HG03521 (cell line): ENCODE measurements around the gene EMC1.
"Not testable (repeated sequence)": the region's sequence is repeated elsewhere in the genome, so short reads cannot be mapped to it uniquely, and the experiment has no call there.

Source experiments
- ATAC-seq: cut with Tn5 transposase; IDR thresholded peaks from one replicate; pipeline ENCODE4 v1.9.1; 2021; ENCODE audit warnings: mild to moderate bottlenecking, moderate library complexity; ENCODE audit not compliant: unreplicated experiment

EMC1 gene

DNA sequence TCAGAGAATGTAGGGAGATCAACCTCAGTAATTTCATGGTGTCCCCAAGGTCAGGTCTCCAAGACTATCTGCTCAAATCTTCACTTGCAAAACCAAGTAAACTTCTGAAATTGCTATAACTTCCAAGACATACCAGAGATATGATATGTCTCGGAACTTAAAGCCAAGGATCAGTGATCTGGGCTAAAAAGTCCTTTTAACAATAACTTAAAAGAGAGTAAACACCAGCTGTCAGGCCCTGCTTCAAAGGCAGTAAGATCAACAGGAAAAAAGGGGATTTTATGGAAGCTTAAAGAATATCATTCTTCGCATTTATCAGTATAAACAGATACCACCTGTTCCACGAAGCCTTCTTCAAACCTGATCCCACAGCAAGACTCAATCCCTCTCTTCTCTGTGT is 55.0 kb downstream of the EMC1 start:
- ATAC-seq, result no peak

DNA sequence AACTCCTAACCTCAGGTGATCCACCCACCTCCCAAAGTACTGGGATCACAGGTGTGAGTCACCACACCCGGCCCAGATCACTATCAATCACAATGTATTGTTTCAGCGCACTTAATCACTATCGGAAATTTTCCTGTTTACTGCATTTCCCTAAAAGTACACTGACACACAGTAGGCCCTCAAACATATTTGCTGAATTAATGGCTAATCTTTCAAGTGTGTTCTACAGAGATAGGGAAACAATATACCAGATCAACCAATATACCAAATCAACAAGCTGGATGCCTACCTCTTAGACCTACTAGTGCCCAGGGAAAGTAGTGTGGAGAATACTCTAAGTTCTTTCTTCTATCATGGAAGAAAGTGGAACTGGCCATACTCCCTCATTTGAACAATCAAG is 58.3 kb downstream of the EMC1 start:
- ATAC-seq, result no peak

DNA sequence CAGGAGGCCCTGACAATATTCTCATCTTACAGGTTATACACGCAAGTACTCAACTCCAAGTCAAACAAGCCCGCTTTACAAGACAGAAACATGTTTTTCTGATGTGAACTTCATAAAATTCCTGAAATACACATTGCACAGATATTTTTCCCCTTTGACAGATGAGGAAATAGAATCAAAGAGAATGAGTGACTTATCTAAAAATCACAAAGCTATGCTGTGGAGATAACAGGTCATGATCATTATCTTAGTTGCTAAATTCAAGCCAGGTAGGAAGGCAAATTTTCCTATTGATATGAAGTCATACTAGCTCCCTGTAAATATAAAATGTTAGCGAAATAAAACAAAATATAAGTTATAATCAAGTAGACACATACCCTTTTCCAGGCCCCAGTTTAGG is 59.5 kb downstream of the EMC1 start:
- no peak for ATAC-seq

DNA sequence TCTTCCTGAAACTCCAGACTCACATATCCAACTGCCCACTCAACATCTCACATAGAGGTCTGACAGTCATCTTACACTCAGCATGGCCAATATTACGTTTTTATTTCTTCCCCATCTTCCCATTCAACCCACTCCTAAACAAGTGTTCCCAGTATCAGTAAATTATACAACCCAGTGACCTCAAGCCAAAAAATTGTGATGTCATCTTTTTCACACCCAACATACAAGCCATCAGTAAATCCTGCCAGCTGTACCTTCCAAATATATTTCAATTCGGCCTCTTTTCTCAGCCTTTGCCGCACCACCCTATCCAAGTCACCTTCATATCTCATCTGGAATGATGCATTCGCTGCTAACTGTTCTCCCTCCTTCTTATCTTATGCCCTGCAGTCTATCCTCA is 60.9 kb downstream of the EMC1 start:
- no peak for ATAC-seq

DNA sequence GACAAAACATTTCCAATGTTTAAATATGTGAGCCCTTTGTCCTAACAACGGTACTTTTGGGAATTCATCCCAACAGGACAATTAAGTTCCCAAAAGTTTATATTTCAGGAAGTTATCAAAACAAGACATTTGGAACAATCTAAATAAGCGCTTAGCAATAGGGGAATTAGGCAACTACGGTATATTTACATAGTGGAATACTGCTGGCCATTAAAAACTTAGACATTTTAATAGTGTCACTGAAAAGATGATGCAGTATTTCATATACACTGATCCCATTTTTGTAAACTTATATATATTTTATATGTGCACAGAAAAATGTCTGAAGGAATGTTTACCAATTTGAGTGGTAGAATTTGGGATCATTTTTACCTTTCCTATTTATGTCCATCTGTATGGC is 62.1 kb downstream of the EMC1 start:
- no peak for ATAC-seq

DNA sequence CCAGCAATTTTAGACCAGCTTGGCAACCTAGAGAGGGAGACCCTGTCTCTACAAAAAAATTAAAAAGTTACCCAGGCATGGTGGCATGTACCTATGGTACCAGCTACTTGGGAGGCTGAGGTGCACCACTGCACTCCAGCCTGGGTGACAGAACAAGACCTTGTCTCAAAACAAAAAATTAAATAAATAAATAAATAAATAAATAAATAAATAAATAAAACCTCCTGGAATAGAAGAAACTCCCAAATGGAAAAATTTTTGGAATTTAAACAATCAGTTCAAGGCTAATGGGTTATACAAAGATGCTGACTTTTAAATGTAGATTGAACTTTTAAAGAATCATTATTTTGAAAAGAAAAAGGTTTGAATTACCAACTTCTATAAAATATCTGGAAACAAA is 63.5 kb downstream of the EMC1 start:
- ATAC-seq, result no peak

DNA sequence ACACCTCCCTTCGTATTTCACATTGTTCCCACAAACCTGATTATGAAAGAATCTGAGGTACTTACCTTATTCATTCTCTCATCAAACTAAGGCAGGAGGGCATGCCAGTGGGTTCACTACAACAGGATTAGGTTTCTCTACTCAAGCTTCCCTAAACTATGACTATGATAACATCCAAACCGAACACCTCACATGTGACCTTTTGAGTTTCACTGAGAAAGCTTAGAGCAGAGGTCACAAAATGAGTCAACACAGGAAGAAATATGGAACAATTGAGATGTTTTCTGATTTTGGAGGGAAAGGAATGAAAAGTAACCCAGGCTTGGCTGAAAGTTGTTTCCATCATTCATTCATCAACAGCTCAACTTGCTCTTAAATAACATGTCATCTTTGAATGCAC is 65.3 kb downstream of the EMC1 start:
- ATAC-seq, result no peak

DNA sequence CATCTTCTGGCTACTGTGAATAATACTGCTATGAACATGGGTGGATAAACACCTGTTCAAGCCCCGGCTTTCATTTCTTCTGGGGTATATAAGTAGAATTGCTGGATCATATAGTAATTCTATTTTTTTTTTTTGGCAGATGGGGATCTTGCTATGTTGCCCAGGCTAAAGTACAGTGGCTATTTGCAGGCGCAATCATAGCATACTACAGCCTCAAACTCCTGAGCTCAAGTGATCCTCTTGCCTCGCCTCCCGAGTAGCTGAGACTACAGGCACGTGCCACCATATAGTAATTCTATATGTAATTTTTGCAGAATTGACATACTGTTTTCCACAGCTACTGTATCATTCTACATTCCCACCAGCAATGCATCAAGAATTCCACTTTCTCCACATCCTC is 69.1 kb downstream of the EMC1 start:
- no peak for ATAC-seq

DNA sequence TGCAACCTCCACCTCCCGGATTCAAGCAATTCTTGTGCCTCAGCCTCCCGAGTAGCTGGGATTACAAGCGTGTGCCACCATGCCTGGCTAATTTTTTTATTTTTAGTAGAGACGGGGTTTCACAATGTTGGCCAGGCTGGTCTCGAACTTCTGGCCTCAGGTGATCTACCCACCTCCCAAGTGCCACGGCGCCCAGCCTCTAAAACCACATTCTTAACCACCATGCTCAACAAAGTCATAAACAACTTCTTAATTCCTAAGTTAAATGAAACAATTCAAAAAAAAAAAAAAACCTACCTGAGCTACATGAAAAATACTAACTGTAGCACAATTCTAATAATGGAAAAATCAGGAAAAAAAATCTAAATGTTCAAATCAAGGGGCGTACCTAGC is 71.1 kb downstream of the EMC1 start:
- ATAC-seq, result not testable (repeated sequence)

DNA sequence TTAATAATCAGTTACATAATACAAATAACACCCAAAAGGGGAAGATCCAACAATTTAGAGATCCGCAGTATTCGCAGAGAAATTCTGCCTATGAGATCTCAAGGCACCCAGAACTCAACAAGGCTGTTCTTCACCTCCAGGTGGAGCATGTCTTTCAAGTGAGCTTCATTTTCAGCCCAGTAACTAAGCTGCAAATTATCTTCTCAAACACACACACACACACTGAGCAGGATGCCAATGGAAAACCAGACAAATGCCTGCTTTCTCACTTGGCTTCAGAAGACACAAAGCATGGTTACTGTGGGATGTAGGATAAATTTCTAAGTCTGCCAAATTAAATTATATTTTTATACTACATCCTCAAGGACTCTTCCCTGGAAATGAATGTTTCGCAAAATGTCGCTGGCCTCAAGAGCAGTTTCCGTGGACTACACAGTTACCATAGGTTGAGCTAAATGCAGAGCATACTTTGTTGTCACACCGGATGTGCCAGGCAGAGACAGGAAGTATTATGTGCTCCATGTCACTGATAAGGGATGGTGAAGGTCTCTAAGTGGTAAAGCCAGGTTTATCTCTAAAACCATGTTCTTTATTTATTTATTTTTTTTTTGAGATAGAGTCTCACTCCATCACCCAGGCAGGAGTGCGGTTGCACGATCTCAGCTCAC is 71.6 kb downstream of the EMC1 start:
- no peak for ATAC-seq

DNA sequence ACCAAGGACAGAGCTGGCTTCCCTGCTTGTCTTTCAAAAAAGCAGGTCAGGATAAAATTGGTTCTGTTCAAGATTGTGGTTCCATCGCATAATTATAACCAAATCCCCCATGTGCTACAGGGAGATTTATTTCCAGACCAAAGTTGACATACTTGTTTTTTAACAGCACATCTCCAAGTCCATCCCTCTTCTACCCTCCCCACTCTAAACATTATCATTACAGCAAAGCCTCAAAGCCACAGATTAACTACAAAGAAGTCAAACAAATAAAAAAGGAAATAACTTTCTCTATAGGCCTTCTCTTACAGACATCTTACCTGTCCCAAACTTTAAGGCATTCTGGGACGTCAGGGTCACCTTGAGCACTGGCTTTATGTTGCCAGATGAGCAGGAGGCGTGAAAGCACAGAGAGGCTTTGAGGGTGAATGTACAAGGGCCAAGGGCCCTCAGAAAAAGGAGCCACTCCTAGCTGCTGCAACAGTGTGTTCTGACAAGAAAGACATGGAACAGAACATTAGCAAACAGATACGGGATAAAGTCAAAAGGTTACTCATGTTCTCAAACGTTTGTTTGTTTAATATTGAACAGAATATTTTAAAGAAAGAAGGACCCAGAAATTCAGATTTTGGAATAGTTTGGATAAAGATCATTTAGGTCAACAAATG is 72.5 kb downstream of the EMC1 start:
- no peak for ATAC-seq

DNA sequence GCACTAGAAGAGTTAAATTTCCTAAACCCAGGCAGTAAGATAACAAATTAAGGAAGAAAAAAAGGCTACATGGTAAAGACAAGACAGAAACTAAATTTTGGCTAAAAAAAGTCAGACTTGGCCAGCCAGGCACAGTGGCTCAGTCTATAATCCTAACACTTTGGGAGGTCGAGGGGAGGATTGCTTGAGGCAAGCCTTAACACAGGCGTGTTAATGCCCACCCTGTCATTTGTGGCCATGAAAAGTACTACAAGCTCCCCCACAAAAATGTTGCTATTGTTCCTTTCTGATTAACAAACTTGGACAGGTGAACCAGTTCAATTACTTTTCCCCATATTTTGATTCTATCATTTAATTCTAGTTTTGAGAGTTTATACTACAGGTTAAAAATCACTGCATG is 73.5 kb downstream of the EMC1 start:
- no peak for ATAC-seq

DNA sequence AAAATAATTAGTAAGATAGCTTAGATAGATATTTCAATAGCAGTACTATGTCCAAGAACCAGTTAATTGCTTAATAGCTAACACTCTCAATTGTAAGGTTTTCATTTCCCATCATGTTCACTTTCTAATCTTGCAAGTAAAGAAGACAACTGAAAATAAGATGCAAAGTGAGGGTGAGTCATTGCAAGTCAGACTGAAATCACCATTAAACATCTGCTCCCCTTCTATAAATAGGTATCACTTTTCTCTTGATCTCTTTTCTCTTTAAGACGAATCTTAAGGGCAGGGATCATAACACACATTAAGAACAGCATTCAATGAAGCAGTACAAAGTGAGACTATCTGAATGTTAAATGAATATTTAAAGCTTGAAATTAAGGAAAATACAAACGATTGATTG is 81.7 kb downstream of the EMC1 start:
- no peak for ATAC-seq

DNA sequence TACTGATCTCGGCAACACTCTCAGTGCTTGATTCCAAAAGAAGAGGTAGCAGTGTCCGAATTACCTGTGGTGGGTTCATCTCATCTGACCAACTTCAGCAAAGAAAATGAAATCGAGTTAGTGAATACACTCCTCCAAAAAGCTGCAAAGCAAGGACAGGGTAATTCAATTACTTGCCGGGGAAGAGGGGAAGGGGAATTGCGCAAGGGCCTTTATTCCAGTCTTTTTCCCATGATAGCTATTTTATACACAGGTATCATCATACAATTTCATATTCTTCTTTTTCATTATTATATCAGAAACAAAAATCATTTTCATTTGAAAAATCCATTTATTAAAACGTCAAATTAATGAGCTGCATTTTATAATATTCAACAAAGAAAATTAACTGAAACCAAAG is 84.2 kb downstream of the EMC1 start:
- ATAC-seq, result no peak

DNA sequence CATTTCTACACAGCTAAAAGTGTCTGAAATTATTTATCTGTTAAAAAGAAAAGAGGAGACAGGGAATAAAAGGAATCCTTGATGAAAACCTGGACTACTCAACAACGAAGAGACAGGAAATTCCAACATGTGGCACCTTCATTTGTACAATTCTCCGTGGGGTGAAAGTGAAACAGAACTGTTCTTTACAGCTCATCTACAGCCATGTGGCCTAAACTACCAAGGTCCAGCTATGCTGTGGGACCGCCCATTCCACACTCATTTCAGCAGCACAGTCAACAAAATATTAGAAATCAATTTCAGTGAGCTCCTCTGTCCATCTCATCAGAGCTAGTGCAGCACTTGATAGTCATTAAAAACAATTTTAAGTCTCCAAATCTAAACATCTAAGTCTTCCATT is 85.3 kb downstream of the EMC1 start:
- ATAC-seq, result no peak
